K562 (cell line): ENCODE measurements around the gene BRCC3. TPM values are rescaled to one million over a fixed set of nuclear protein-coding genes. Genes with fewer than 3 reads are reported as not detected.

ENCODE experiments used
- HOXB6 ChIP-seq: fragments of 250-450 bp; sonication (Bioruptor Pico); IDR thresholded peaks from 2 replicates; pipeline ENCODE4 v1.5.1; 2022; ENCODE audit warnings: mild to moderate bottlenecking, borderline replicate concordance
- MCM3 ChIP-seq: fragments of 450-650 bp; IDR thresholded peaks from 2 replicates; pipeline ENCODE4 v1.6.1; 2016
- RBM17 ChIP-seq: fragments of 200-400 bp; formaldehyde crosslinking; IDR thresholded peaks from 2 replicates; pipeline ENCODE4 v1.6.1; 2017; ENCODE audit warnings: low read depth, mild to moderate bottlenecking, low read length, borderline replicate concordance
- SIRT6 ChIP-seq: IDR thresholded peaks from one replicate; pipeline ENCODE4 v1.6.1; 2012; ENCODE audit warnings: low read depth, mild to moderate bottlenecking, control low read depth, inconsistent platforms, low read length, moderate library complexity
- SMARCA4 ChIP-seq: fragments of 450-650 bp; IDR thresholded peaks from 2 replicates; pipeline ENCODE4 v1.6.1; 2016
- STAT6 ChIP-seq: sonication (generic); formaldehyde crosslinking; IDR thresholded peaks from 2 replicates; pipeline ENCODE4 v1.8.1; 2023; ENCODE audit warnings: mild to moderate bottlenecking, missing genetic modification reagents
- TARDBP ChIP-seq: fragments of 450-650 bp; IDR thresholded peaks from 2 replicates; pipeline ENCODE4 v1.6.1; 2016
- TCF7 ChIP-seq: sonication (generic); IDR thresholded peaks from 2 replicates; pipeline ENCODE4 v1.6.1; 2016; ENCODE audit warnings: antibody characterized with exemption, borderline replicate concordance
- TEAD4 ChIP-seq, 2 experiments: sonication (generic) in 1 of 2; formaldehyde crosslinking in 1 of 2; IDR thresholded peaks; 2 replicates each; pipeline versions ENCODE4 v1.6.1 to v1.8.0; 2012 to 2022; ENCODE audit warnings: borderline replicate concordance in 1 of 2, inconsistent platforms in 1 of 2, low read length in 1 of 2, mild to moderate bottlenecking in 1 of 2, missing genetic modification reagents in 1 of 2
- TGIF2 ChIP-seq: sonication (generic); formaldehyde crosslinking; IDR thresholded peaks from 2 replicates; pipeline ENCODE4 v1.8.1; 2022; ENCODE audit warnings: mild to moderate bottlenecking, missing genetic modification reagents, moderate library complexity
- TSHZ1 ChIP-seq: fragments of 250-450 bp; sonication (Bioruptor Pico); IDR thresholded peaks from 2 replicates; pipeline ENCODE4 v1.4.0; 2020; ENCODE audit warnings: mild to moderate bottlenecking, moderate library complexity
- ZBED1 ChIP-seq: IDR thresholded peaks from 2 replicates; pipeline ENCODE4 v1.6.1; 2014
- ZFX ChIP-seq: sonication (generic); formaldehyde crosslinking; IDR thresholded peaks from 2 replicates; pipeline ENCODE4 v1.8.0; 2022; ENCODE audit warnings: mild to moderate bottlenecking, missing genetic modification reagents, moderate library complexity
- ZNF316 ChIP-seq: fragments of 450-650 bp; IDR thresholded peaks from 2 replicates; pipeline ENCODE4 v1.6.1; 2016
- ZNF551 ChIP-seq: fragments of 250-450 bp; sonication (Bioruptor Pico); IDR thresholded peaks from 2 replicates; pipeline ENCODE4 v1.5.0; 2021; ENCODE audit warnings: mild to moderate bottlenecking, moderate library complexity
- ZNF589 ChIP-seq: fragments of 200-800 bp; sonication (Bioruptor generic); IDR thresholded peaks from 2 replicates; pipeline ENCODE4 v1.6.1; 2016; ENCODE audit warnings: low read depth, missing genetic modification characterization, missing compliant biosample characterization
- polyA plus RNA-seq, 8 experiments: library from polyadenylated mRNA; depleted of rRNA in 4 of 8; stranded (reverse) in 5 of 8; unstranded in 3 of 8; fragments of >200 nt; fragmentation: Nextera tagmentation in 2 of 8; fragmentation: Illumina TruSeq in 1 of 8; extraction: Ambion mirVana in 2 of 8; extraction: Trizol in 1 of 8; gene quantifications; 2 replicates each; pipeline versions ENCODE4 v1.2.1 to v1.2.3, GENCODE V29; 2011 to 2014; ENCODE audit warnings: inconsistent platforms in 1 of 8, missing spikeins in 1 of 8
- total RNA-seq, 7 experiments: library from RNA; depleted of rRNA in 6 of 7; stranded (reverse); fragments of >200 nt in 6 of 7; fragmentation: Illumina TruSeq in 2 of 7; extraction: Trizol in 2 of 7; gene quantifications; 2 replicates each; pipeline versions ENCODE4 v1.2.1 to v1.2.3, GENCODE V29; 2011 to 2021; ENCODE audit warnings: low replicate concordance in 1 of 7

BRCC3 gene
- total and polyA plus RNA-seq, 9 of the 15 experiments (the other 6 are each of a cell fraction or from before 2014, with no cell fraction given), result 9.6 to 44.8 (median 26.7) TPM

GRCh38 chrX:155026727-155027508 is 44.4 kb upstream of the BRCC3 start, which contains the start of gene FUNDC2 (continued):
- TF ChIP-seq HOXB6, result no peak
- no peak for TF ChIP-seq STAT6
- no peak for TF ChIP-seq SMARCA4
- no peak for TF ChIP-seq ZNF551 (CRISPR knock-in tag)
- no peak for TF ChIP-seq SIRT6
- TF ChIP-seq ZBED1, result peak; percentile 95
- TF ChIP-seq ZFX (CRISPR knock-in tag), result peak; percentile 91
- TF ChIP-seq TGIF2 (CRISPR knock-in tag), result peak; percentile 59; the same call in 1 of the 2 replicates
- TF ChIP-seq TSHZ1 (CRISPR knock-in tag), result no peak
- no peak for TF ChIP-seq TEAD4 (IDR thresholded peaks at IDR 0.05; ENCODE audit: low read length)
- TF ChIP-seq TEAD4 (CRISPR knock-in tag; IDR thresholded peaks at IDR 0.05; ENCODE audit: borderline replicate concordance), result no peak
- no peak for TF ChIP-seq RBM17
- no peak for TF ChIP-seq ZNF589 (CRISPR knock-in tag)
- no peak for TF ChIP-seq ZNF316
- TF ChIP-seq MCM3, result no peak
- TF ChIP-seq TCF7, result peak; percentile 93
- peak; percentile 81 for TF ChIP-seq TARDBP
